ENCODE measurements around the gene COX15. TPM values are rescaled to one million over a fixed set of nuclear protein-coding genes. Genes with fewer than 3 reads are reported as not detected.

Gene COX15
- 10 to 100 TPM; 17.1 to 27.9 (median 20.3) TPM for total RNA-seq
- total RNA-seq (2013) = 36.2 TPM

DNA sequence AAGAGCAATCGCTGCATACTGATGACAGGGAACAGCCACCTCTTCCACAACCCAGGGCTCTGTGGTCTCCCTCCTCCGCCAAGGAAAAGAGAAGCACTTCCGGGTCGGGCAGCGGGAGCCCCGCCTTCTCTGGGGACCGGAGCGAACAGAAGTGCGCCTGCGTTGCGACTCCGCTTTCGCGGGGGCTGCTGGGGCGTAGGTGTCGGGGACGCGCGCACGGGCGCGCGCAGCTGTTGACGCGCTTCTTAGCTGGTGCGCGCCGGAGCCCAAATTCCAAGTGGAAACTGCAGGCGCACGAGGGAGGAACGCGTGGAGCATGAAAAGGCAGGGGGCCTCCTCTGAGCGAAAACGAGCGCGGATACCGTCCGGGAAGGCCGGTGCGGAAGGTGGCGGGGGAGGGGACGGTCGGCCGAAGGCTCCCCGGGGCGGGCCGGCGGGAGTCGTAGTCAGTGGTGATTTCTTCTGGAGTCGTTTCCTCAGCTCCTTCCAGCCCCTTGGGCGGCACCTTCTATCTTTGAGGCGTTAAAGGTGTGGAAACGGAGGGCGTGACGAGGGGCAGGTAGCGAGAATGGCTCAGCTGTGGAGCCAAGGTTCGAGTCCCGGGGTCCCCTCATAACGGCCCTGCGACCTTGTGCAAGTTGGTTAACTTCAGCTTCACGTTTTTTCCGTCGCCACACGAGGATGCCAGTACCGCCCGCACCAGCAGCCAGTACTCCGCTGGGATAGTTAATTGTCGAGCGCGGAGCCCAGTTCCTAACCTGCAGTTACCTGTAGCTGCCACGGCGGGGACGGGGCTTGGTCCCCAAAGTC is at the start of gene COX15, which contains the start of gene CUTC:
Gene COX15, minus strand, starts transcription at position 95 of the 810 bp plus-strand sequence. Its CDS starts 78 bp downstream, at position 17.
Gene CUTC, plus strand, starts transcription at position 202 of the 810 bp plus-strand sequence. Its CDS starts 115 bp downstream, at position 317.
- Histone ChIP-seq H3K27me3 (ENCODE audit: control insufficient read depth, insufficient read depth, low read length) (no peaks in the 10 kb centered on the region), H3K9me3 (ENCODE audit: control insufficient read depth, insufficient read depth, low read length) (no peaks in the 10 kb centered on the region), H3K27ac (ENCODE audit: low read length) (peak within 1 kb of the TSS; percentile 70), H3K4me1 (ENCODE audit: control insufficient read depth, insufficient read depth, low read length) (peaks cover 20% of the 10 kb centered on the region), H3K4me3 (ENCODE audit: low read length) (peak within 1 kb of the TSS; percentile 67), H3K36me3 (ENCODE audit: control insufficient read depth, insufficient read depth, low read length) (peaks cover 15% of the 10 kb centered on the region)
- under 1% methylated on average over 73 of the region's 73 CpGs for WGBS (ENCODE audit: insufficient coverage)
- TF ChIP-seq, protein P1, sequence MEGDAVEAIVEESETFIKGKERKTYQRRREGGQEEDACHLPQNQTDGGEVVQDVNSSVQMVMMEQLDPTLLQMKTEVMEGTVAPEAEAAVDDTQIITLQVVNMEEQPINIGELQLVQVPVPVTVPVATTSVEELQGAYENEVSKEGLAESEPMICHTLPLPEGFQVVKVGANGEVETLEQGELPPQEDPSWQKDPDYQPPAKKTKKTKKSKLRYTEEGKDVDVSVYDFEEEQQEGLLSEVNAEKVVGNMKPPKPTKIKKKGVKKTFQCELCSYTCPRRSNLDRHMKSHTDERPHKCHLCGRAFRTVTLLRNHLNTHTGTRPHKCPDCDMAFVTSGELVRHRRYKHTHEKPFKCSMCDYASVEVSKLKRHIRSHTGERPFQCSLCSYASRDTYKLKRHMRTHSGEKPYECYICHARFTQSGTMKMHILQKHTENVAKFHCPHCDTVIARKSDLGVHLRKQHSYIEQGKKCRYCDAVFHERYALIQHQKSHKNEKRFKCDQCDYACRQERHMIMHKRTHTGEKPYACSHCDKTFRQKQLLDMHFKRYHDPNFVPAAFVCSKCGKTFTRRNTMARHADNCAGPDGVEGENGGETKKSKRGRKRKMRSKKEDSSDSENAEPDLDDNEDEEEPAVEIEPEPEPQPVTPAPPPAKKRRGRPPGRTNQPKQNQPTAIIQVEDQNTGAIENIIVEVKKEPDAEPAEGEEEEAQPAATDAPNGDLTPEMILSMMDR (IDR thresholded peaks at IDR 0.05) = peak; percentile 31
- H3K9me3 Mint-ChIP-seq = no peaks in the 10 kb centered on the region
- H3K4me1 Mint-ChIP-seq = peaks cover 27 to 42% of the 10 kb centered on the region in 2 donors
- intact Hi-C loops (cut with micrococcal nuclease) = loop anchor here (1.0 to 2.0 kb wide), 2 partner anchors 73 to 112 kb away; partner anchors contain the start of genes ENTPD7 and SLC25A28
- H3K27ac Mint-ChIP-seq = peak within 1 kb of the TSS; percentile 98 to 100
- H3K4me3 Mint-ChIP-seq = peak within 1 kb of the TSS; percentile 100
- peak; percentile 93 to 98 for DNase-seq
- H3K36me3 Mint-ChIP-seq = peaks cover 6% of the 10 kb centered on the region
- ATAC-seq = peak; percentile 93 to 96 (median 94)
- no peaks in the 10 kb centered on the region for H3K27me3 Mint-ChIP-seq (ENCODE audit: low read depth in 2 of 2)

DNA sequence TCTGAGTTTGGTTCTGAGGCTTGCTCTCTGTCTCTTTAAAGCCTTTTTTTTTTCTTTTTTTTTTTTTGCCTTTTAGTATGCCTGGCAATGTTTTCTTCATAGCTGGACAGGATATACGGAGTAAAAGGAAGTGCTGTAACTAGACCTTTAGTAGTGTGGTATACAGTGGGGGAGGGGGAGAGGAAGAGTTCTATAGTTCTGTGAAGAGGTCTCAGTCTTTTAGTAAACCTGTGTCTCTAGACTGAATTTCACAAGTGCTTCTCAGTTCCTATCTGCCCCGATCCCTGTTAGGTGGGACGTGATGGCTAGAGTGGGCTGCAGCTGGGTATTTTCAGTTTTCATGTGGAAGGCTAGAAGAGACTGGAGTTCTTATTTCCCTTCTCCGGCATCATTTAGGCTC is 47.4 kb upstream of the COX15 start:
- H3K4me1 Mint-ChIP-seq = peaks cover 4 to 7% of the 10 kb centered on the region in 2 donors
- no peak overlapping the region for H3K27ac Mint-ChIP-seq
- DNase-seq (no peak), ATAC-seq (no peak)
- H3K9me3 Mint-ChIP-seq = no peaks in the 10 kb centered on the region
- H3K27me3 Mint-ChIP-seq (ENCODE audit: low read depth in 2 of 2) = peaks cover 0 to 5% of the 10 kb centered on the region in 2 donors
- H3K36me3 Mint-ChIP-seq = no peaks in the 10 kb centered on the region
- TF ChIP-seq, protein P1 (IDR thresholded peaks at IDR 0.05) = no peak
- no peak overlapping the region for H3K4me3 Mint-ChIP-seq
- Histone ChIP-seq H3K27ac (ENCODE audit: low read length) (no peak overlapping the region), H3K9me3 (ENCODE audit: control insufficient read depth, insufficient read depth, low read length) (no peaks in the 10 kb centered on the region), H3K4me1 (ENCODE audit: control insufficient read depth, insufficient read depth, low read length) (no peaks in the 10 kb centered on the region), H3K36me3 (ENCODE audit: control insufficient read depth, insufficient read depth, low read length) (no peaks in the 10 kb centered on the region), H3K27me3 (ENCODE audit: control insufficient read depth, insufficient read depth, low read length) (no peaks in the 10 kb centered on the region), H3K4me3 (ENCODE audit: low read length) (no peak overlapping the region)
- intact Hi-C loops (cut with micrococcal nuclease) = no loop called here
- WGBS (ENCODE audit: insufficient coverage) = 46% methylated on average over 2 of the region's 4 CpGs

DNA sequence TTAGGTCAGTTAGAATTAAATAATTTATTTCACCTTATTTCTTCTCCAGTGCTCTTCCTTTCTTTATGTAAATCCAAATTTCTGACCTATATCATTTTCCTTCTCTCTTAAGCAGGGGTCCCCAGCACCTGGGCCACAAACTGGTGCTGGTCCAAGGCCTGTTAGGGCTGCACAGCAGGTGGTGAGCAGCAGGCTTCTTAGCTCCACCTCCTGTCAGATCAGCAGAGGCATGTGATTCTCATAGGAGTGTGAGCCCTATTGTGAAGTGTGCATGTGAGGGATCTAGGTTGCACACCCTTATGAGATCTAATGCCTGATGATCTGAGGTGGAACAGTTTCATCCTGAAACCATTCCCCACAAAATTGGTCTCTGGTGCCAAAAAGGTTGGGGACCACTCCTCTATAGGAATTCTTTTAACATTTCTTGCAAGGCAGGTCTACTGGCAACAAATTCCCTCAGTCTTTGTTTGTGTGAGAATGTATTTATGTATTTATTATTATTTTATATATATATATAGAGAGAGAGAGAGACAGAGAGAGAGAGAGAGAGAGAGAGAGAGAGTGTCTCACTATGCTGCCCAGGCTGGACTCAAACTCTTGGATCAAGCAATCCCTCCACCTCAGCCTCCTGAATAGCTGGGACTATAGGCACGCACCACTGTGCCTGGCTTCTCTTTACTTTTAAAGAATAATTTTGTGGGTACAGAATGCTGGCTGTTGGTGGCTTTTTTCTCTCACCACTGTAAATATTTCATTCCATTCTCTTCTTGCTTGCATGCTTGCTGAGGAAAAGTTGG is 46.2 kb upstream of the COX15 start:
- H3K4me3 Mint-ChIP-seq = no peak overlapping the region
- no peak for DNase-seq
- H3K27ac ChIP-seq (ENCODE audit: low read length) = no peak overlapping the region
- no peaks in the 10 kb centered on the region for H3K27me3 ChIP-seq (ENCODE audit: control insufficient read depth, insufficient read depth, low read length)
- H3K4me3 ChIP-seq (ENCODE audit: low read length) = no peak overlapping the region
- H3K36me3 ChIP-seq (ENCODE audit: control insufficient read depth, insufficient read depth, low read length) = no peaks in the 10 kb centered on the region
- no peak overlapping the region for H3K27ac Mint-ChIP-seq
- H3K27me3 Mint-ChIP-seq (ENCODE audit: low read depth in 2 of 2) = peaks cover 0 to 5% of the 10 kb centered on the region in 2 donors
- intact Hi-C loops (cut with micrococcal nuclease) = no loop called here
- H3K9me3 Mint-ChIP-seq = no peaks in the 10 kb centered on the region
- H3K9me3 ChIP-seq (ENCODE audit: control insufficient read depth, insufficient read depth, low read length) = no peaks in the 10 kb centered on the region
- peaks cover 4 to 7% of the 10 kb centered on the region in 2 donors for H3K4me1 Mint-ChIP-seq
- H3K36me3 Mint-ChIP-seq = no peaks in the 10 kb centered on the region
- no CpG with 5 or more reads among the region's 1 CpG for WGBS (ENCODE audit: insufficient coverage)
- no peak for ATAC-seq
- H3K4me1 ChIP-seq (ENCODE audit: control insufficient read depth, insufficient read depth, low read length) = no peaks in the 10 kb centered on the region
- TF ChIP-seq, protein P1 (IDR thresholded peaks at IDR 0.05) = no peak
